ENCODE results near the gene ROPN1L. TPM values are rescaled to one million over a fixed set of nuclear protein-coding genes. Genes with fewer than 3 reads are reported as not detected.

The ROPN1L gene
- total and polyA plus RNA-seq, 2 donors from 2014 or later = 1.4 to 1.7 TPM

DNA sequence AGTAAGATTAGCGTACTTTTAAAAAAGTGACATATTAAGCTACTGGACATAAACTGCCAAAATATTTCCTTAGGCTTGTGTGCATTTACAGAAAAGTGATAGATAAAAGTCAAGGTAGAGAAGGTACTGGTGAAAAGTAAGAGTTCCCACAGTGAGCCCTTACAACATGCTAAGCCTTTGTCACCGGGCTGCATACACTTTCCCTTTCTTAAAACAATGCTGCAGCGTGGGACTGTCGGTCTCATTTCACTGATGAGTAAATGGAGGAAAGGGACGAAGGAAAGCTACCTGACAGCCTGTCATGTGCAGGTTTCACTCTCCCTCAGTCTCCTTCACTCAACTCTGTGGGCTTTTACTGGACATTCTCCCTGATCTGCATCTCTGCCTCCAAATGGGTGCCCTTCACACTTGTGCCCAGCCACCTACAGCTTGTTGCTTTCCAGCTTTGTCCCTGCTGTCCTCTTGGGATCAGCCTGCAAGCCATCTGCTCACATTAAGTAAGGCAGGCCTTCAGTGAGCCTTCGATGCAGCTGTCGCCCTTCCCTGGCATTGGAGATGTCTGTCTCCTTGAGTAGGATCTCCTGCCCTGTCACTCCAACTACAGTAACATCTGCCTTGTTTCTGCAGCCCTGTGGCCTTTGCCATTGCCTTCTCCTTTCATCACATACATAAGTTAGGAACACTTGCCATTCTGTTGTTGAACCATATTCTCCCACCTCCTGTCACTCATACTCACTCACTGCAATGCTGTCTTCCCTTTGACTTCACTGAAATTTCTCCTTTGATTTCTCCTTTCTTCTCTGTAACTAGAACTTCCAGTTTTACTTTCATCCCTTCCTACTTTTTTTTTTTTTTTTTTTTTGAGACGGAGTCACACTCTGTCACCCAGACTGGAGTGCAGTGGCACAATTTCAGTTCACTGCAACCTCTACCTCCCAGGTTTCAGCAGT, 9.3 kb upstream of the ROPN1L start:
- H3K36me3 ChIP-seq (ENCODE audit: control insufficient read depth in 2 of 3, insufficient read depth in 3 of 3, low read length in 3 of 3) = peaks cover 15 to 34% (median 24%) of the 10 kb centered on the region in 3 donors
- no peak for DNase-seq

GRCh38 chr5:10434392-10434791, 7.3 kb upstream of the ROPN1L start:
- H3K27ac ChIP-seq (ENCODE audit: low read depth in 2 of 2, low read length in 2 of 2) = no peak overlapping the region
- no peak for TF ChIP-seq CTCF (IDR thresholded peaks at IDR 0.05; ENCODE audit: borderline replicate concordance, extremely low read depth, insufficient read depth)
- no peak for FAIRE-seq
- peaks cover 15 to 37% (median 21%) of the 10 kb centered on the region in 3 donors for H3K36me3 ChIP-seq (ENCODE audit: control insufficient read depth in 2 of 3, insufficient read depth in 3 of 3, low read length in 3 of 3)
- no peak overlapping the region for H3K9ac ChIP-seq (ENCODE audit: low read length in 3 of 3)
- DNase-seq = no peak
- no peaks in the 10 kb centered on the region for H3K4me1 ChIP-seq (ENCODE audit: control insufficient read depth in 2 of 3, insufficient read depth in 2 of 3, low read depth in 1 of 3, low read length in 3 of 3)
- intact Hi-C loops (cut with DNase I) = no loop called here
- no peaks in the 10 kb centered on the region for H3K27me3 ChIP-seq (ENCODE audit: control insufficient read depth, insufficient read depth, low read length)
- H3K4me3 ChIP-seq (ENCODE audit: low read length in 3 of 3) = no peak overlapping the region
- H3K9me3 ChIP-seq (ENCODE audit: control insufficient read depth in 2 of 3, insufficient read depth in 1 of 3, low read length in 3 of 3) = no peaks in the 10 kb centered on the region

More for the DNA sequence above, 9.3 kb upstream of the ROPN1L start:
- no peak overlapping the region for H3K9ac ChIP-seq (ENCODE audit: low read length in 3 of 3)
- H3K4me1 ChIP-seq (ENCODE audit: control insufficient read depth in 2 of 3, insufficient read depth in 2 of 3, low read depth in 1 of 3, low read length in 3 of 3) = no peaks in the 10 kb centered on the region
- no peaks in the 10 kb centered on the region for H3K9me3 ChIP-seq (ENCODE audit: control insufficient read depth in 2 of 3, insufficient read depth in 1 of 3, low read length in 3 of 3)
- no peak for FAIRE-seq
- H3K27me3 ChIP-seq (ENCODE audit: control insufficient read depth, insufficient read depth, low read length) = no peaks in the 10 kb centered on the region
- no peak overlapping the region for H3K4me3 ChIP-seq (ENCODE audit: low read length in 3 of 3)
- no peak overlapping the region for H3K27ac ChIP-seq (ENCODE audit: low read depth in 2 of 2, low read length in 2 of 2)
- TF ChIP-seq CTCF (IDR thresholded peaks at IDR 0.05; ENCODE audit: borderline replicate concordance, extremely low read depth, insufficient read depth) = no peak
- intact Hi-C loops (cut with DNase I) = no loop called here

DNA sequence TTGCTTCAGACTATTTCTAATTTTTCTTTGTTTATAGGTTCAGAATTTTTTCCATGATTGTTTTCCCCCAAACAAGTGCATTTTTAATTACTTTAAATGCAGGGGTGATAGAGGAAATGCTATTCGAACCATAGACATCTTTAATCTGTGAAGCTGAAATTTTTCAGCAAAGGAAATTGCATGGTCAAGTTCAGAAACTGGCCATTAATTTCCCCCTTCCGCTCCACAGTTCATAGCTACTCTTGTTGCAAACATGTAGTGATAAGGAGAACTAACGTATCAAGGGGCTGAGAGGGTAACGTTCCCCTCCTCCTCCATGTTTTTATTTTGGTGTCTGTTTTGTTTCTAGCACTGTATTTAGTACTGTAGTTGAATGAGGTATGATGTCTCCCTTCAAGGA, 3.4 kb upstream of the ROPN1L start:
- no peak for DNase-seq
- Histone ChIP-seq H3K9me3 (ENCODE audit: control insufficient read depth in 2 of 3, insufficient read depth in 1 of 3, low read length in 3 of 3) (no peaks in the 10 kb centered on the region), H3K27me3 (ENCODE audit: control insufficient read depth, insufficient read depth, low read length) (no peaks in the 10 kb centered on the region), H3K36me3 (ENCODE audit: control insufficient read depth in 2 of 3, insufficient read depth in 3 of 3, low read length in 3 of 3) (peaks cover 3 to 12% (median 7%) of the 10 kb centered on the region in 3 donors), H3K4me3 (ENCODE audit: low read length in 3 of 3) (no peak overlapping the region), H3K4me1 (ENCODE audit: control insufficient read depth in 2 of 3, insufficient read depth in 2 of 3, low read depth in 1 of 3, low read length in 3 of 3) (peaks cover 0 to 7% (median 5%) of the 10 kb centered on the region in 3 donors), H3K27ac (ENCODE audit: low read depth in 2 of 2, low read length in 2 of 2) (no peak overlapping the region), H3K9ac (ENCODE audit: low read length in 3 of 3) (no peak overlapping the region)
- no peak for TF ChIP-seq CTCF (IDR thresholded peaks at IDR 0.05; ENCODE audit: borderline replicate concordance, extremely low read depth, insufficient read depth)
- FAIRE-seq = no peak
- intact Hi-C loops (cut with DNase I) = no loop called here
